Activated naive CD8-positive, alpha-beta T cell treated with anti-CD3 and anti-CD28 coated beads, Interleukin-2, amount 50 U/mL, for 24 hours (primary cell): ENCODE data around the gene POLR2L.

ENCODE experiments used
- ATAC-seq: fragments of 150-1000 bp; cut with Tn5 transposase; one replicate; pipeline ENCODE4 v1.10.0; 2021
- DNase-seq: peaks from one replicate; pipeline ENCODE4 v3.0.0; 2021
- H3K27ac Mint-ChIP-seq: one replicate; pipeline ENCODE4 v1.8.0; 2021; ENCODE audit warnings: mild to moderate bottlenecking, mixed read lengths
- H3K27me3 Mint-ChIP-seq: one replicate; pipeline ENCODE4 v1.8.0; 2021; ENCODE audit warnings: mixed read lengths
- H3K36me3 Mint-ChIP-seq: one replicate; pipeline ENCODE4 v1.8.0; 2021; ENCODE audit warnings: low read depth, mixed read lengths
- H3K4me1 Mint-ChIP-seq: one replicate; pipeline ENCODE4 v1.8.0; 2021; ENCODE audit warnings: mixed read lengths
- H3K4me3 Mint-ChIP-seq: one replicate; pipeline ENCODE4 v1.8.0; 2021; ENCODE audit warnings: mild to moderate bottlenecking, moderate library complexity, mixed read lengths
- H3K9me3 Mint-ChIP-seq: one replicate; pipeline ENCODE4 v1.8.0; 2021; ENCODE audit warnings: mixed read lengths

POLR2L gene

DNA sequence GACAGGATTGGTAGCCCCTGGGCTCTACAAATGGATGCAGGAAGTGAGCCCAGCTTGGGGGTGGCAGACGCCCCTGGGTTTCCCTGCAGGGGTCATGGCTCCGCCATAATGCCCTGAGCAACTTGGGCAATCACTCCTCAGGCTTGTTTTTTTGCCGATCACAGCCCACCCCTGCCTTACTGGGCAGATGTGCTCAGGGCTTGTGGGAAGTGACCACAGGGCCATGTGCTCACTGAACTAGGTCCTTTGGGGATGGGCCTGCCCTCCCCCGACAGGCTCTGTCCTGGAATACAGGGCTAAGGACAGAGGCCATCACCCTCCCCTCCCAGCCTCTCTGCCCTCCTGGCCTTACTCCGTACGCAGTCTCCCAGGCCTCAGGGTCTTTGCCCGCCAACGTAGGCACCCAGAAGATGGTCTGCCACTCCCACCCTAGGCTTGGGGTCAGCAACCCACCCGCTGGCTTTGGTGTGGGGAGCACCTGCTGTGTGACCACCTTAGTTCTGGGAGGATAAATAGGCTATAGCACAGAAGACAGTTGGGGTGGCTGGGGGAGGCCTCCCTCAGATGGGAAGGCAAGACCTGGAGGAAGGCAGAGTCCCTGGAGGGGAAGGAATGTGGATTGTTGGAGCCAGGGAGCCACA is 28.8 kb downstream of the POLR2L start:
- Mint-ChIP-seq H3K36me3 (peaks cover 39% of the 10 kb centered on the region), H3K27ac (peak overlapping the region; percentile 98), H3K27me3 (no peaks in the 10 kb centered on the region), H3K9me3 (no peaks in the 10 kb centered on the region), H3K4me3 (peak overlapping the region; percentile 93), H3K4me1 (peaks cover 34% of the 10 kb centered on the region)
- DNase-seq (no peak), ATAC-seq (no peak)

DNA sequence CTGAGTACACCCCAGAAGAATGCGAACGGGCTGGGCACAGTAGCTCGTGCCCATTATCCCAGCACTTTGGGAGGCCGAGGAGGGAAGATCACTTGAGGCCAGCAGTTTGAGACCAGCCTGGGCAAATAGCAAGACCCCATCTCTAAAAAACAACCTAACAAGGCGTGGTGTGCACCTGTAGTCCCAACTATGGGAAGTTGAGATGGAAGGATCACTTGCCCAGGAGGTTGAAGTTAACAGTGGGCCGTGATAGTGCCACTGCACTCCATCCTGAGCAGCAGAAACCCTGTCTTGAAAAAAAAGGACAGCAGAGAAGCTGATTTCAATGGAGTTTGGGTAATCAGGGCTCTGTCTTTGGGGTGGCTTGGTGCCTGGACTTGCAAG is 29.3 kb downstream of the POLR2L start:
- no peaks in the 10 kb centered on the region for H3K9me3 Mint-ChIP-seq
- ATAC-seq (no peak), DNase-seq (no peak)
- H3K27ac Mint-ChIP-seq: peak overlapping the region; percentile 98
- H3K27me3 Mint-ChIP-seq: no peaks in the 10 kb centered on the region
- H3K4me3 Mint-ChIP-seq: peak overlapping the region; percentile 93
- H3K36me3 Mint-ChIP-seq: peaks cover 39% of the 10 kb centered on the region
- peaks cover 34% of the 10 kb centered on the region for H3K4me1 Mint-ChIP-seq

DNA sequence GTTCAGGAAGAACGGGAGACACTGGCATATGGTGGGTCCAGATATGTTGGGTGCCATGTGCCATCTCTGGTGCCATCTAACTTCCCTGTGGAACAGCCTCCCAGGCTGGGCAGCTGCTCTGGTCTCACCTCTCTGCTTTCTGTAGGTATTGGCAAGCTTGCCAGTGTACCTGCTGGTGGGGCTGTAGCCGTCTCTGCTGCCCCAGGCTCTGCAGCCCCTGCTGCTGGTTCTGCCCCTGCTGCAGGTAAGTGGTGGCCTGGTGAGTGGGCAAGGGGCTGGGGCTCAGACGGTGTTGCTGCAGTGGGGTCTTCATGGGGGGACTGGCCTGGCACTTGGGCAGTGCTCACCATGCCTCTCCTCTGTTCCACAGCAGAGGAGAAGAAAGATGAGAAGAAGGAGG is 29.9 kb downstream of the POLR2L start:
- Mint-ChIP-seq H3K36me3 (peaks cover 39% of the 10 kb centered on the region), H3K27me3 (no peaks in the 10 kb centered on the region), H3K27ac (peak overlapping the region; percentile 98), H3K4me3 (peak overlapping the region; percentile 93), H3K4me1 (peaks cover 38% of the 10 kb centered on the region), H3K9me3 (no peaks in the 10 kb centered on the region)
- ATAC-seq (no peak), DNase-seq (no peak)

DNA sequence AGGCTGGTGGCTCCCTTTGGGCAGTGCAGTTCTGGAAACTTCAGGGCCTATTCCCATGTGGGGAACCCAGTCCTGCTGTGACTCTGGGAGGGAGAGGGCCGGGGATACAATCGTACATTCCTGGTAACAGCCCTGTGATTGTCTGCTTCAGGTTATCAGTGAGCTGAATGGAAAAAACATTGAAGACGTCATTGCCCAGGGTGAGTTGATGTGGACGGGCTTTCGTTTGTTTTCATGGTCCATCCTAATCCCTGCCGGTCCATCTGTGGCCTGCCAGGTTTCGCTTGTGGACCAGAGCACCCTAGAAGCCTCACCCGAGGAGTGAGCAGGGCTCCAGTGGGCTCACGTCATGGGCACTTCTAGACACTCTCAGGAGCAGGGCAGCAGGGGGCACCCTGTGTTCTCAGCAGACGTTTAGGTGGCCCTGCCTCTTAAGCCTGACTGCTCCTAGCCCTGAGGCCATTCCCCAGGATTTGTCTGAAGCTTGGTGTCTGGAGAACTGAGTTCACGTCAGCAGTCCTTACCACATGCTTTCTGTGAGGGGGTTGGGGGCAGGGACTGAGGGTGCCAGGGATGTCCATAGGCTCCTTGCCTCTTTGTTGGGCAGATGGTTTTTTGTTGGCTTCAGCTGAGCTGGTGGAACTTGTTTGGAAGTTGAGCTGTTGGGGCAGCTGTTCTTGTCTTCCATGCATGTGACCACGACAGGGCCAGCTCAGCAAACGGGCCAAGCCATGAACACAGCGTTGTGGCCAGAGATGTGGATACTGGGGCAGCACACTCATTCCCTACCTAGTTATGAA is 30.7 kb downstream of the POLR2L start:
- Mint-ChIP-seq H3K27ac (peak overlapping the region; percentile 98), H3K4me1 (peaks cover 38% of the 10 kb centered on the region), H3K9me3 (no peaks in the 10 kb centered on the region), H3K36me3 (peaks cover 39% of the 10 kb centered on the region), H3K4me3 (peak overlapping the region; percentile 93), H3K27me3 (no peaks in the 10 kb centered on the region)
- no peak for DNase-seq
- no peak for ATAC-seq

DNA sequence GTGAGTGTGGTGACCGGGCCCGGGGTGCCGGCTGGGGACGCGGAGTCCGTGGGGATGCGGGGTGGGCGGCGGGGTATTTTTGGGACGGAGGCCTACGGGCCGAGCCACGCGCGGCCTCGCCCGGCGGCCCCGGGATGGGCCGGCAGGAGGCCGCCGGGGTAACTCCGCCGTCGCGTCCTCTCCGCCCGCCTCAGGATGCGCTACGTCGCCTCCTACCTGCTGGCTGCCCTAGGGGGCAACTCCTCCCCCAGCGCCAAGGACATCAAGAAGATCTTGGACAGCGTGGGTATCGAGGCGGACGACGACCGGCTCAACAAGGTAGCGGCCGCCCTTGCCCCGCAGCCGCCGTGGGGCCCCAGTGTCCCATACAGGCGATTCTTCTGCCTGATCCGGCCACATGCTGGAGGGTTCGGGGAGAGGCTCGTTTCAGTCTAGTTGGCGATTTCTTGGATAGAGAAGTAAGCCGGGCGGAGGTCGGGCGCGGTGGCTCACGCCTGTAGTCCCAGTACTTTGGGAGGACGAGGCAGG is 32.2 kb downstream of the POLR2L start:
- Mint-ChIP-seq H3K27ac (peak overlapping the region; percentile 98), H3K4me1 (peaks cover 42% of the 10 kb centered on the region)

DNA sequence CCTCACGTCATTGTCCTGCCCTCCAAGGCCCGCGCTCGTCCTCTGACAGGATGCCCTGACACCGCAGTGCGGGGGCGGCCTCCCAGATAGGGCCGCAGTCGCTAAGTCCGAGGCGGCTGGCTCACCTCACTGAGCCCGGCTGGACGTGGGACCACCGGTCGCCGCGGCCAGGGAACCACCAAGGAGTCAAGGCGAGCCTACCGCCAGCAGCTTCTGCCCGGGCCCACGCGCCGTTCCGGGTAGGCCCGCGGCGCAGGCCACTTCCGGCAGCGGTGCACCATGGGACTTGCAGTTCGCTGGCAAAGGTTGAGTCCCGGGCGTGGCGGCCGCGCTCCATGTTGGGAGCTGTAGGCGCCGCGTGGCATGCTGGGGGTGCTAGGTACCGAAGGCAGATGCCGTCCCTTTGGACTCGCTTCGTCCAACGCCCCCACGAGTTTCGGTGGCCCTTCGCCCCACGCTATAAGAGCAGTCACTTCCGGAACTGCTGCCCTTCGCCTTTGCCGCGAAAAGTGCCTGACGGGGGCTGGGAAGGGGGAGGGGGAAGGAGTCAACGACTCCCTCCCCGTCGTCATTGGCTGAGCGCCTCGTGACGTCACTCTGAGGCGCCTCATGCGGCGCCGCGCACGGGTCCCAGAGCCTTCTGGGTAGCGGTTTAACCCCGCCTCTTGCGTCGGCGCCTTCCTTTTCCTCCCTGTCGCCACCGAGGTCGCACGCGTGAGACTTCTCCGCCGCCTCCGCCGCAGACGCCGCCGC is 32.9 kb downstream of the POLR2L start, which contains the start of gene RPLP2:
Gene RPLP2 (plus strand): TSS at position 681 of the 753 bp plus-strand sequence. CDS start 268 bp downstream, outside the sequence.
- H3K9me3 Mint-ChIP-seq: no peaks in the 10 kb centered on the region
- no peaks in the 10 kb centered on the region for H3K27me3 Mint-ChIP-seq
- H3K27ac Mint-ChIP-seq: peak within 1 kb of the TSS; percentile 98
- ATAC-seq (peak; percentile 80), DNase-seq (peak; percentile 99)
- H3K4me3 Mint-ChIP-seq: peak within 1 kb of the TSS; percentile 93
- H3K36me3 Mint-ChIP-seq: peaks cover 39% of the 10 kb centered on the region
- H3K4me1 Mint-ChIP-seq: peaks cover 42% of the 10 kb centered on the region

More for the DNA sequence above, 32.2 kb downstream of the POLR2L start:
- no peak for ATAC-seq
- Mint-ChIP-seq H3K9me3 (no peaks in the 10 kb centered on the region), H3K27me3 (no peaks in the 10 kb centered on the region), H3K36me3 (peaks cover 39% of the 10 kb centered on the region), H3K4me3 (peak overlapping the region; percentile 93)
- DNase-seq: no peak

DNA sequence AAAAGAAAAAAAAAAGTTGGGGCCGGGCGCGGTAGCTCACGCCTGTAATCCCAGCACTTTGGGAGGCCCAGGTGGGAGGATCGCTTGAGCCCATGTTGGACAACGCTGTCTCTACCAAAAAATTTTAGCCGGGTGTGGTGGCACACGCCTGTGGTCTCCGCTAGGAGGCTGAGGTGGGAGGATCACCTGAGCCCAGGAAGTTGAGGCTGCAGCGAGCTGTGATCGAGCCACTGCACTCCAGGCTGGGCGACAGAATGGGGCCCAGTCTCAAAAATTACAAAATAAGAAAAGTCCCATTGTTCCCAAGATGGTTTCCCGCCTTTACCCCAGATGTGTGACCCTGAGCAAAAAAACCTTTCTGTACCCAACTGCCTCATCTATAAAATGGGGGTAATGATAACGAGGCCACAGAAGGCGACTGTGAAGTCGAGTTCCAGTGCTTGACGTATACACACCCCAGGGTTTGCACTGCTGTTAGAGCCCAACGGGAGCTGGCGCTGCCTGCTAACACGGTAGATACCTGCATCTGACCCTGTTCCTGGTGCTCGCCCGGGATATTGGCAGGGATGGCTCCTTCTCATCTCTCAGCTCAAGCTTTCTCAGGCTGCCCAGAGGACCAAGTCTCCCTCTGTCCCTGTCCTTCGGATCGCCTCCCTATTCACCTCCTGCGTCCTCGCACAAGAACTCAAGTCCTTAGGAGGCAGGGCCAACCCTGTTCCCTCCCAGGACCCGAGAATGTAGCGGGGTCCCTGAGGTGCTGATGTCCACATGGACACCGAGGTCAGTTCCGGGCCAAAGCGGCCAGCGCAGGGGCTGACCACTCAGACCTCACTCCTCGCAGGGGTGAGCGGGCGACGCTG is 33.7 kb downstream of the POLR2L start:
- Mint-ChIP-seq H3K4me1 (peaks cover 45% of the 10 kb centered on the region), H3K27me3 (no peaks in the 10 kb centered on the region), H3K27ac (peak overlapping the region; percentile 98), H3K36me3 (peaks cover 36% of the 10 kb centered on the region), H3K4me3 (peak overlapping the region; percentile 93), H3K9me3 (no peaks in the 10 kb centered on the region)
- no peak for DNase-seq
- ATAC-seq: no peak

DNA sequence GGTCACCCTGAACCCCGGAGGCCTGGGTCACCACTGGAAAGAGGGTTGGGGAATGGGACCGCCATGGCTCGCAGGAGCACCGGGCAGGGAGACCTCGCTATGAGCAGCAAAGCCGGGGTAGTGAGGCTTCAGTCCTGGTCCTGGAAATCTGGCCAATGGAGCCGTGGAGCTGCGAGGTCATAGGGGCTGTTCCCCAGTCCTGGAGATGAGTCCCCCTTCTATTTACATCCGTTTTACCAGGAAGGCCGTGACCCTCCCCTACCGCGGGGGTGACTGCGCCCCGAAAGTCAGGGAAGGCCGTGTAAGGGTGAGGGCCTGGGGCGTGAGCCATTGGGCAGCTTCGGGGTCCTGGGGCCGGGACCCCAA is 37.7 kb downstream of the POLR2L start:
- Mint-ChIP-seq H3K4me1 (peaks cover 21% of the 10 kb centered on the region), H3K27me3 (no peaks in the 10 kb centered on the region), H3K27ac (peak overlapping the region; percentile 39), H3K36me3 (peaks cover 1% of the 10 kb centered on the region), H3K9me3 (no peaks in the 10 kb centered on the region), H3K4me3 (peak overlapping the region; percentile 77)
- ATAC-seq (no peak), DNase-seq (no peak)

DNA sequence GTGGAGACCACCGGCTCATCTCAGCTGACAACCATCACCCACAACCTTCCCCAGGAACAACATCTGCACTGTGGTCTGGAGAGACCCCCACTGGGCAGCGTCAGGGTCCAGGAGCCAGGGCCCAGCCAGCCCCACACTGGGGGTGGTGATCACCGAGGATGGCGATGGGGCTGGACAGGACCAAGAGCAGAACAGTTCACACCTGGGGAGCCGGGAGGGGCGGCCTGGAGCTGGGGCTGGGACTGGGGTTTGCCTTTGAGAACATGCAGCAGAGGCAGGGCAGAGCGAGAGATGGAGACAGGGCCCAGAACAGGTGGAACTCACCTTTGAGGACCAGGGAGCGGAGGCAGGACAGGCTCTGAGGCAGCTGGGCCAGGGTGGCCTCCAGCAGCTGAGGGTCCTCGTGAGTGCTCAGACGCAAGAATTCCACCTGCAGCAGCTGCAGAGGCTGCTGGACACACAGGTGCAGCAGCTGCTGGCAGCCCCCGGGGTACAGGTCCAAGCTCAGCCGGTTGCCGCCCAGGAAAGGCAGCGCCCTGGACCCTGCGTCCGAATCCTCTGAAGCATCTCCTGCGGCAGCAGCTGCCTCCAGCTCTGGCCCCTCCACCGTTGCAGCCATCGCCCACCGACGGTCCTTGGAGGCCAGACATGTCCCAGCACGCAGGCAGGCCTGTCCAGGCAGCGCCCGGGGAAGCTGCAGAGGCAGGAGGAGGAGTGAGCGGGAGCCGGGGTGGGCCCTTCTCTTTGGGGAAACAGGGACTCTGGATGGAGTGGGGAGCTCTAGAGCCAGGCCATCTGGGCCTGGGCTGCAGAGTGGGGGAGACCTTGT is 38.3 kb downstream of the POLR2L start:
- ATAC-seq (no peak), DNase-seq (no peak)

DNA sequence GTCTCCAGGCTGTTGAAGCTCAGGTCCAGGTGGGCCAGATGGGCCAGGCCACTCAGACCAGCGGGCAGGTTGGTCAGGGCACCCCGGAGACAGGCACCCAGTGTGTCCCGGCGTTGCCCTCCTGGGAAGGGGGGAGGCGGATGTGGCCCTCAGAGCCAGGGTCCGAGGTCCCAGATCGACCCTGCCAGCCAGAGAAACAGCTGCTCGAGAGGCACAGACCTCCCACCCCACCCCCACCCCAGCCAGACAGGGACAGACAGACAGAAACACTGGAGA is 38.9 kb downstream of the POLR2L start:
- no peaks in the 10 kb centered on the region for H3K9me3 Mint-ChIP-seq
- no peak for DNase-seq
- peak overlapping the region; percentile 45 for H3K4me3 Mint-ChIP-seq
- no peak overlapping the region for H3K27ac Mint-ChIP-seq
- H3K27me3 Mint-ChIP-seq: no peaks in the 10 kb centered on the region
- no peak for ATAC-seq
- no peaks in the 10 kb centered on the region for H3K36me3 Mint-ChIP-seq
- H3K4me1 Mint-ChIP-seq: peaks cover 13% of the 10 kb centered on the region

More for the DNA sequence above, 38.3 kb downstream of the POLR2L start:
- Mint-ChIP-seq H3K27me3 (no peaks in the 10 kb centered on the region), H3K4me1 (peaks cover 19% of the 10 kb centered on the region), H3K36me3 (peaks cover 1% of the 10 kb centered on the region), H3K4me3 (peak overlapping the region; percentile 77), H3K9me3 (no peaks in the 10 kb centered on the region), H3K27ac (peak overlapping the region; percentile 39)

DNA sequence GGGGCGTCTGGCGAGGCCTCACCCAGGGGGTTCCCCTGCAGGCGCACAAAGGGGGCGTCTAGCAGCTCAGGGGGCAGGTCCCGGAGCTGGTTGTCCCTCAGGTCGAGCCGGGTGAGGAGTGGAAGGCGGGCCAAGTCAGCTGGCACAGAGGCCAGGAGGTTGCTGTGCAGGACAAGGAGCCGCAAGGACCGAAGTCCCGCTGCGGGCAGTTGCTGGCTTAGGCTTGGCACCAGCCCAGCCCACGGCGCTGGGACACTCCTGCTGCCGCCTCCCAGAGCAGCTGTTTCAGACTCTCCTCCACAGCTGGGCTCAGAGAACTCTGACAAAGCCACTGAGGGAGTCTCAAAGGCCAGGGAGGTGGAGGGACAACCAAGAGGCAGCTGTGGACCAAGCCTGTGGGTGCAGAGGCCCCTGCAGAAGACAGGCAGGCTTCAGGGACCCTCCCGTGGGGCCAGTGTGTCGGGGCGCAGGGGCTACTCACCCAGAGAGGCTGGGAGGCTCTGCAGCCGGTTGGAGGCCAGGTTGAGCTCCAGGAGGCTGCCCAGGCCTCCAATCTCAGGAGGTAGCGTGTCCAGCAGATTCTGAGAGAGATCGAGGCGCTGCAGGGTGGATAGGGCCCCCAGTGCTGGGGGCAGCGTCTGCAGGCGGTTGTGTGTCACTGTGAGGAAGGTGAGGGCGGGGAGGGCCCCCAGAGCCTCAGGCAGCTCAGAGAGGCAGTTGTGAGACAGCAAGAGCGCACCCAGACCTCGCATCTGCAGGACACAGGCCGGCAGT is 39.4 kb downstream of the POLR2L start:
- Mint-ChIP-seq H3K27ac (no peak overlapping the region), H3K4me3 (peak overlapping the region; percentile 43), H3K27me3 (no peaks in the 10 kb centered on the region), H3K36me3 (no peaks in the 10 kb centered on the region), H3K9me3 (no peaks in the 10 kb centered on the region), H3K4me1 (peaks cover 9% of the 10 kb centered on the region)
- ATAC-seq: no peak
- DNase-seq: no peak

DNA sequence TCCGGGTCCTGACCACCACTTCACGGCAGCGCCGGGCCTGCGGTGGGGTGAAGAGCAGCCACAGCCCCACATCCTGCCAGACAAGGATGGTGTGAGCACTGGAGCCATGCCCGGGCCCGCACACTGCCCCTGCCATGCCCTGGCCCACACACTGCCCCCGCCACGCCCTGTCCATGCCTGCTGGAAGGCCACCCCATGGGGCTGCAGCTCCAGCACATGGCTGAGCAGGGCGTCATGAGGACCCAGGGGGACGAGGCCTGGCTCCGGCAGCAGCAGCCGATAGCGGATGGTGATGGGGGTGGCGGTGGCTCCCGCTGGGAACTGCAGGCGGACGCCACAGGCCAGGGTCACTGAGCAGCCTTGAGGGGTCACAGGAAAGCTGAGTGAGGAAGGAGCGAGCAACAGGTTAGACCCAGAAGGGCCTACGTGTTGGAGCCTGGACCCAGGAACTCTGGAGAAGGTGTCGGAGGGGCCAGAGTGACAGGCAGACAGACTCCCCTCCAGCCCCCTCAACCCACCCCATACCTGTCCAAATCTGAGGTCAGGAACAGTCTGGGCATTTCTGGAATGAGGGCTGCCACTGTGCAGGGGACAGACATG is 40.2 kb downstream of the POLR2L start:
- ATAC-seq: no peak
- Mint-ChIP-seq H3K4me1 (peaks cover 7% of the 10 kb centered on the region), H3K4me3 (no peak overlapping the region), H3K27me3 (no peaks in the 10 kb centered on the region), H3K27ac (no peak overlapping the region), H3K36me3 (no peaks in the 10 kb centered on the region), H3K9me3 (no peaks in the 10 kb centered on the region)
- no peak for DNase-seq
